ENCODE results near the gene DNAH5. TPM values are rescaled to one million over a fixed set of nuclear protein-coding genes. Genes with fewer than 3 reads are reported as not detected.
A peak's percentile ranks its signal among the peaks of the same experiment; 100 is the strongest.

Gene DNAH5
- total RNA-seq, 1 experiment from 2014 or later, result 9.7 TPM

GRCh38 chr5:13773649-13774048 lies 170.8 kb downstream of the DNAH5 start:
- no peak for TF ChIP-seq EZH2 (IDR thresholded peaks at IDR 0.05; ENCODE audit: low read depth)
- TF ChIP-seq CTCF (conservative IDR thresholded peaks at IDR 0.05), result no peak
- Histone ChIP-seq H3K27me3 (ENCODE audit: insufficient read depth, low read depth) (no peaks in the 10 kb centered on the region), H3K4me3 (no peak overlapping the region), H3K4me1 (replicated peaks; ENCODE audit: insufficient read depth) (no peaks in the 10 kb centered on the region), H3K9me3 (ENCODE audit: insufficient read depth, low read depth) (no peaks in the 10 kb centered on the region; the same call in 1 of the 2 replicates), H3F3A (ENCODE audit: insufficient read depth, low read depth) (no peaks in the 10 kb centered on the region), H4K20me1 (ENCODE audit: insufficient read depth) (no peaks in the 10 kb centered on the region), H3K27ac (no peak overlapping the region), H3K4me2 (no peak overlapping the region), H2AFZ (no peak overlapping the region), H3K9me2 (ENCODE audit: insufficient read depth) (no peaks in the 10 kb centered on the region; the same call in 1 of the 2 replicates), H3K36me3 (ENCODE audit: low read depth) (no peaks in the 10 kb centered on the region), H3K79me2 (ENCODE audit: low read depth) (no peaks in the 10 kb centered on the region)
- intact Hi-C loops (cut with micrococcal nuclease; ENCODE audit: unreplicated experiment), result no loop called here
- BruUV-seq (replicated peaks), result no TSS peak
- no peak for DNase-seq
- POLR2A ChIA-PET (ENCODE audit: unreplicated experiment), result no interaction called here
- CTCF ChIA-PET, result interaction anchor here (0.5 kb wide), 1 partner anchor 26 kb away, joined by 3 read pairs; no protein-coding TSS in a partner anchor

- intact Hi-C loops (cut with micrococcal nuclease; ENCODE audit: unreplicated experiment), result no loop called here
- Histone ChIP-seq H3K27me3 (ENCODE audit: insufficient read depth, low read depth) (no peaks in the 10 kb centered on the region), H3K36me3 (ENCODE audit: low read depth) (no peaks in the 10 kb centered on the region), H3K9me3 (ENCODE audit: insufficient read depth, low read depth) (no peaks in the 10 kb centered on the region; the same call in 1 of the 2 replicates), H3K4me2 (no peak overlapping the region), H2AFZ (no peak overlapping the region), H3K4me1 (replicated peaks; ENCODE audit: insufficient read depth) (no peaks in the 10 kb centered on the region), H3F3A (ENCODE audit: insufficient read depth, low read depth) (no peaks in the 10 kb centered on the region), H3K27ac (no peak overlapping the region), H4K20me1 (ENCODE audit: insufficient read depth) (no peaks in the 10 kb centered on the region), H3K79me2 (ENCODE audit: low read depth) (no peaks in the 10 kb centered on the region), H3K4me3 (no peak overlapping the region), H3K9me2 (ENCODE audit: insufficient read depth) (no peaks in the 10 kb centered on the region)
- ChIA-PET POLR2A (ENCODE audit: unreplicated experiment) (no interaction called here), CTCF (no interaction called here)
- no peak for TF ChIP-seq EZH2 (IDR thresholded peaks at IDR 0.05; ENCODE audit: low read depth)
- TF ChIP-seq CTCF (conservative IDR thresholded peaks at IDR 0.05), result no peak
- no TSS peak for BruUV-seq (replicated peaks)
- no peak for DNase-seq
Observed at GRCh38 chr5:13771011-13771571, 173.4 kb downstream of the DNAH5 start.

- Histone ChIP-seq H3K4me2 (no peak overlapping the region), H3K4me1 (replicated peaks; ENCODE audit: insufficient read depth) (no peaks in the 10 kb centered on the region), H3K27me3 (ENCODE audit: insufficient read depth, low read depth) (no peaks in the 10 kb centered on the region), H3K4me3 (no peak overlapping the region), H3K79me2 (ENCODE audit: low read depth) (no peaks in the 10 kb centered on the region), H3F3A (ENCODE audit: insufficient read depth, low read depth) (no peaks in the 10 kb centered on the region), H3K36me3 (ENCODE audit: low read depth) (no peaks in the 10 kb centered on the region), H3K9me2 (ENCODE audit: insufficient read depth) (no peaks in the 10 kb centered on the region), H3K9me3 (ENCODE audit: insufficient read depth, low read depth) (no peaks in the 10 kb centered on the region), H4K20me1 (ENCODE audit: insufficient read depth) (no peaks in the 10 kb centered on the region), H2AFZ (no peak overlapping the region), H3K27ac (no peak overlapping the region)
- intact Hi-C loops (cut with micrococcal nuclease; ENCODE audit: unreplicated experiment), result no loop called here
- TF ChIP-seq EZH2 (IDR thresholded peaks at IDR 0.05; ENCODE audit: low read depth), result no peak
- ChIA-PET CTCF (interaction anchor here (0.6 kb wide), 1 partner anchor 35 kb away, joined by 3 read pairs; no protein-coding TSS in a partner anchor), POLR2A (ENCODE audit: unreplicated experiment) (no interaction called here)
- no peak for DNase-seq
- no TSS peak for BruUV-seq (replicated peaks)
Observed at GRCh38 chr5:13766236-13766635, 178.3 kb downstream of the DNAH5 start.

GRCh38 chr5:13763719-13764118 lies 180.8 kb downstream of the DNAH5 start:
- Histone ChIP-seq H3K4me1 (replicated peaks; ENCODE audit: insufficient read depth) (no peaks in the 10 kb centered on the region), H3K4me2 (no peak overlapping the region), H4K20me1 (ENCODE audit: insufficient read depth) (no peaks in the 10 kb centered on the region), H3K4me3 (no peak overlapping the region), H2AFZ (no peak overlapping the region), H3K79me2 (ENCODE audit: low read depth) (no peaks in the 10 kb centered on the region), H3K27ac (no peak overlapping the region), H3K9me2 (ENCODE audit: insufficient read depth) (no peaks in the 10 kb centered on the region), H3K9me3 (ENCODE audit: insufficient read depth, low read depth) (no peaks in the 10 kb centered on the region), H3K27me3 (ENCODE audit: insufficient read depth, low read depth) (no peaks in the 10 kb centered on the region), H3K36me3 (ENCODE audit: low read depth) (no peaks in the 10 kb centered on the region), H3F3A (ENCODE audit: insufficient read depth, low read depth) (no peaks in the 10 kb centered on the region)
- ChIA-PET CTCF (no interaction called here), POLR2A (ENCODE audit: unreplicated experiment) (interaction anchor here (0.5 kb wide), 1 partner anchor 272 kb away, joined by 3 read pairs; no protein-coding TSS in a partner anchor)
- TF ChIP-seq EZH2 (IDR thresholded peaks at IDR 0.05; ENCODE audit: low read depth) (no peak), CTCF (conservative IDR thresholded peaks at IDR 0.05) (no peak)
- BruUV-seq (replicated peaks), result no TSS peak
- peak in 1 of 2 experiments; percentile 4 for DNase-seq
- intact Hi-C loops (cut with micrococcal nuclease; ENCODE audit: unreplicated experiment), result no loop called here

All from PC-9 (cell line).